NCI-H2171 treated with DMSO at 0.1 percent for 48 hours (cell line): ENCODE results near the gene RASSF10.

Experiments
- DNase-seq: peaks from one replicate; lab custom pipeline; 2025; lab: John Stamatoyannopoulos, UW

Gene RASSF10

GRCh38 chr11:13008625-13009475 is at the start of gene RASSF10:
Gene RASSF10 (plus strand): TSS chr11:13009316. CDS start chr11:13009577, 261 bp downstream.
- no peak for DNase-seq

DNA sequence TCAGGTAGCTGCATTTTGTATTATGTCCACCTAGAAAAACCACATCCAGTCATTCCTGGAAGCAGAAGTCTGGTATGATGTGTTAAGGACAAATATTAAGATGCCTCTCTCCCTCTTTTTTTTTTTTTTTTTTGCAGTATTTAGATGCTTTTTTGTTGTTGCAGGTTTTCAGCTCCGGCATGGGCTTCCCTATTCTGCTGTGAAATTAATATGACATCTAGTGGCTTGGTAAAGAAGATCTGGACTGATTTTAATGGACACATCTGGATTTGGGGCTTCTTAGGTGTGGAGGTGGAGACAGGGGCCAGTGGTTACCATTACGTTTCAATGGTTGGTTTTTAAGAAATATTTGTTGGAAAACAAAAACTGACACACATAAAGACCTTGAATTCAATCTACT is 47.5 kb upstream of the RASSF10 start:
- no peak for DNase-seq

- no peak for DNase-seq
These were observed 46.8 kb upstream of the RASSF10 start for GRCh38 chr11:12962306-12962705.

GRCh38 chr11:12963051-12963450 is 46.1 kb upstream of the RASSF10 start:
- no peak for DNase-seq

GRCh38 chr11:12963792-12964536 is 45.2 kb upstream of the RASSF10 start:
- DNase-seq: peak; percentile 11

DNA sequence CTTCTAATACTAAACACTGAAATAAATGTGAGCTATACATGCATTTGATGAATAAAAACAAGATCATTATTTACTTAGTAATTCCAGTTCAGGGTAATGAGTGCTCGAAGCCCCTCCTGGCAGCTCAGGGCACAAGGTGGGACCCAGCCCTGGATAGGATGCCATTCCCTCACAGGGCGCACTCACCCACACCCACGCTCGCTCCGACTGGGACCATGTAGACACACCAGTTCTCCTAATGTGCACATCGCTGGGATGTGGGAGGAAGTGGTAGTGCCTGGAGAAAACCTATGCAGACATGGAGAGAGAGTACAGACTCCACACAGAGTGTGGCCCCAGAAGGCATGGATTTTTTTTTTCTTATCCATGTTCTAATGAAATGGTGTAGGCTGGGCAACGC is 44.5 kb upstream of the RASSF10 start:
- DNase-seq: no peak

DNA sequence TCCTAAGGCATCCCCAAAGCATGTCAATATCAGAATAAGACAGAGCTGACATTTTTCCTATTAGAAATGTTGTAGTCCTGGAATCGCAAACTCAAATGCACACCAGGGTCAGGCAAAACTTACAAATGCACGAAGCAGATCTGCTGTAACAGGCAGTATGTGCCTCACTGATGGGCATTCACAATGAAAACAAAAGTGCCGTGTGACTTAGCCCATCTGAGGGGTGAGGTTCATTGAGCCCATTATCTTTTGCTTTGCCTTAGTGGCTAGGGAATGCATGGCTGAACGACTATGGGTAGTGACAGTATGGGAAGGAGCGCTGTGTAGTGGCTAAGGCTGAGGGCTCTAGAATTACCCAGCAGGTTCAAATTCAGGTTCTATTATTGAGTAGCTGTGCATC is 43.1 kb upstream of the RASSF10 start:
- DNase-seq: no peak

DNA sequence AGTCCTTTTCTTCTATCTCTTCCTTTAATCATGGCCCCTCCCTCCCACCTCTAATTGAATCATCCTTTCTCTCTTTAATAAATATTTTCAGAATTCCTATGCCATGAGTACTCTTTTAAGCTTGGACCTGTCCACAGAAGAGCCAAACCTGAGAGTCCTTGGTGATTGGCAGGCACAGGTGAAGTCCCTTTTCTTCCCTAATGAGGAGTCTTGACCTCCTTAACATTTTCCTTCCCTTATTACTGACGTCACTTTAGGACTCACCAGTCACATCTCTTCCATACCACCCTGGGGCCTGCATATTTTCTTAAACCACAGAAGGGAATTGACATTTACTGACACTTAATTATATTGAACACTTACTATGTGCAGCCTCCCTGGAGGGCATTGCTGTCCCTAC is 41.0 kb upstream of the RASSF10 start:
- no peak for DNase-seq

DNA sequence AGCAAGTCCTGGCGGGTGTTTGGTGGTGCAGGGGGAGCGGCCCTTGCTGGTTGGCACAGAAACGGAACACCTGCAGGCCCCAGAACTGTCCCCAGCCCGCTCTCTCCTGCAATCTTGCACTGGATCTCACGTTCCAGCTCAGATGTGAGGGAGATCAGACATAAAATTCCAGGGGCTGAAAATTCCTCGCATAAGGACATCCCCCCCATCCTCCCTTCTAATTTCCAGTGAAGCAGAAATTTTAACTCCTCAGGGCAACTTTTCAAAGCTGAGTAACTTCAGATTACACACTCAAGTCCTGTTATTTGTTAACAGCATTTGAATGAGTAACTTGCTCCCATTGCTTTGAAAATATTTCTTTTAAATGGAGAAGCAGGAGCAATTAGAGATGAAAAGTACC is 40.3 kb upstream of the RASSF10 start:
- DNase-seq: no peak

GRCh38 chr11:12971955-12972354 is 37.2 kb upstream of the RASSF10 start:
- no peak for DNase-seq

GRCh38 chr11:12973528-12974181 is 35.5 kb upstream of the RASSF10 start:
- DNase-seq: no peak

DNA sequence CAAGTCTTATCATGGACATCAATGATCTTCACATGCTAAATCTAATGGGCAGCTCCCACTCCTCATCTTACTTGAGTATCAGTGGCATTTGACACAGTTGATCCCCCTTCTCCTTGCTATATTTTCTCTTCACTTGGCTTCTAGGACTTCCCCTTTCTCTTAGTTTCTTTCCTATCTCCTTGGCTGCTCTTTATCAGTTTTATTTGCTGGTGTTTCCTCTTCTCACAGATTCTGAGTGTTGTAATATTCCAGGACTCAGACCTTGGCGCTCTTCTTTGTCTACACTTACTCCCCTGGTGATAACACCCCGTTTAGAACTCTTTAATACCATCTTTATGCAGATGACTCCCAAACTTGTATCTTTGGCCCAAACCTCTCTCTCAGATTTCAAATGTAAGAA is 33.9 kb upstream of the RASSF10 start:
- DNase-seq: no peak

- DNase-seq: peak; percentile 3
These were observed 29.0 kb upstream of the RASSF10 start for GRCh38 chr11:12979928-12980689.

- DNase-seq: no peak
These were observed 27.2 kb upstream of the RASSF10 start for GRCh38 chr11:12981676-12982522.

DNA sequence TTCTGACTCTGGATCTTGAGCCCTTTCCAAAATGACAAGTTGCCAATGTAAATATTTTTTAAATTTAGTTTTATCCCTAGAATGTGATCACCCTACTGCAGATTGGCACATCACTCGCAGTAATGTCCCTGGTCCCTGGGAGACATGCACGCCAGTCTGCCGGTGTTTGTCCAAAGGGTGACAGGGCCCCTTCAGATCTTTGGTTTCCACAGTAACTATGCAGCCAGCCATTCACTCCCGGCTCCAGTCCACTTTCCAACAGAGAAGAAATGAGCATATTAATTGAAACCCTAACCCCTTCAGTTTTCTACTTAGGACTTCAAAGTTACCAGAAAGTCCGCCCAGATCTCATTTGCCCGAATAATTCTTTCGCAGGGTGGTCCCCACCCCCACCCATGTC is 25.8 kb upstream of the RASSF10 start:
- DNase-seq: no peak

- DNase-seq: no peak
These were observed 22.8 kb upstream of the RASSF10 start for GRCh38 chr11:12986194-12986898.

- peak; percentile 71 for DNase-seq
These were observed 19.5 kb upstream of the RASSF10 start for GRCh38 chr11:12989428-12990161.

GRCh38 chr11:12990162-12990480 is 19.0 kb upstream of the RASSF10 start:
- DNase-seq: no peak

DNA sequence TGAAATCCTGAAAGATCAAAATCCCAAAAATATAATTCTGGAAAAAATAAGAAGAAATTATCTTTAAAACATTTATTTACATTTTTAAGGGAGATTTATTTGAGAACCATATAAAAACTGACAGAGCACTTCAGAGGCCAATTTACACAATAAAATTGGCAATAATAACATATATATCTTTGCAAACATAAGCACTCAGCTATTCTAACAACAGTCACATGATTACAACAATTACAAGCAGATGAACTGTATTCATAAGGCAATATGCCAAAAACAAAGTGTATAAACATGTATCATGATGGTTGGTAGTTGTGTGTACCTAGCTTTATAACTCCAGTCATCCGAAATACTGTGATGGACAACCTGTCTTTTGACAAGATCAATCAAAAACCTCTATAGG is 17.7 kb upstream of the RASSF10 start:
- DNase-seq: no peak

DNA sequence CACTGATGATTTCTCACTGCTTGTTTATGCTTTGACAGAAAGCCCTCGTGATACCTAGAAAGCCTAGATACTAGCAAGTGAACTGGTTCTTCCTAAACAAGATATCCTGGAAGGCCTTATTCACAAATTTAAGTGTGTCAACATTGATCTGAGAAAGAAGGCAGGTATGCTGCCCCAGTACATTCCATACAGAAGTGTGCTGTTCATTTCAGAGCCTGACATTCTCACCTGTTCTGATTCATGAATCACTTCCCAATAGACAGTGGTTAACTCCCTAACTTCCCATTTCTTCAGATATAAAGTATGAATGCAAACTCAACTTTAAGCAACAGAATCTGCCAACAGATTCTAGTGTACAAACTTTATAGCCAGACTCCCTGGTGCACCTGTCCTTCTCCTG is 15.5 kb upstream of the RASSF10 start:
- DNase-seq: no peak
